NT2/D1 (cell line): ENCODE data around the gene SHC2.

Experiments
- YY1 ChIP-seq: IDR thresholded peaks from 2 replicates; pipeline ENCODE4 v1.6.1; 2011; ENCODE audit not compliant: insufficient read length, insufficient read depth
- ZNF274 ChIP-seq: IDR thresholded peaks from 2 replicates; pipeline ENCODE4 v1.6.1; 2011; ENCODE audit warnings: mild to moderate bottlenecking, low read depth, low read length

- no peak for TF ChIP-seq YY1
- TF ChIP-seq ZNF274: no peak
Observed at GRCh38 chr19:443005-443404, 17.8 kb downstream of the SHC2 start.
